ENCODE data around the gene RIN3.

GRCh38 chr14:92737206-92737605 lies 223.6 kb downstream of the RIN3 start:
- TF ChIP-seq CTCF (IDR thresholded peaks at IDR 0.05) = no peak
- TF ChIP-seq EP300 (IDR thresholded peaks at IDR 0.05) = no peak
